HCT116 (cell line): ENCODE results near the gene ERBB4. TPM values are rescaled to one million over a fixed set of nuclear protein-coding genes. Genes with fewer than 3 reads are reported as not detected.
A peak's percentile ranks its signal among the peaks of the same experiment; 100 is the strongest.

Source experiments
- ATAC-seq: fragments of 200-7000 bp; cut with Tn5 transposase; 2 replicates; pipeline ENCODE4 v1.9.1; 2020; ENCODE audit warnings: mild to moderate bottlenecking, moderate library complexity
- BruUV-seq: library from RNA; stranded (reverse); fragments of 400-500 nt; replicated peaks from 2 replicates; lab custom pipeline; 2021; lab: Mats Ljungman, UMichigan
- CTCF ChIA-PET: fragments of 300-600 bp; sonication (Branson Sonifier 250); formaldehyde crosslinking; loops from one replicate; lab custom pipeline; 2021; ENCODE audit warnings: antibody characterized with exemption; lab: Charles Lee
- POLR2A ChIA-PET: fragments of 300-600, 350-600 bp; sonication (Branson Sonifier 250); formaldehyde crosslinking; loops from one replicate; lab custom pipeline; 2021; ENCODE audit warnings: antibody characterized with exemption; lab: Charles Lee
- RAD21 ChIA-PET, 2 experiments: fragments of 300-600 bp; sonication (Branson Sonifier 250); formaldehyde crosslinking; loops; one replicate each; lab custom pipeline; 2023; ENCODE audit warnings: low total read pairs in 2 of 2; ENCODE audit not compliant: uncharacterized antibody in 2 of 2, unreplicated experiment in 2 of 2, low non-redundant PET in 1 of 2; lab: Charles Lee
- DNase-seq: peaks from one replicate; pipeline ENCODE4 v3.0.0-alpha.2; 2010; ENCODE audit warnings: low read depth, low spot score
- H2AFZ ChIP-seq: fragments of 200-600 bp; shearing (Covaris generic), sonication (generic); 2 replicates; pipeline ENCODE4 v1.6.1; 2017; ENCODE audit warnings: low read depth, mixed run types, mixed read lengths, antibody characterized with exemption, low read length; ENCODE audit not compliant: poor library complexity, severe bottlenecking
- H3K27ac ChIP-seq: 2 replicates; pipeline ENCODE4 v1.5.1; 2012; ENCODE audit warnings: low read depth, low read length
- H3K27me3 ChIP-seq: fragments of 200-600 bp; sonication (generic); 2 replicates; pipeline ENCODE4 v1.6.1; 2016; ENCODE audit warnings: mixed run types, low read length, mixed read lengths; ENCODE audit not compliant: insufficient read depth
- H3K36me3 ChIP-seq, 2 experiments: fragments of 200-500 bp in 1 of 2; fragments of 200-600 bp in 1 of 2; sonication (Bioruptor generic) in 1 of 2; sonication (generic) in 1 of 2; 2 replicates each; pipeline versions ENCODE4 v1.5.1 to v1.6.1; 2014 to 2016; ENCODE audit warnings: low read length in 2 of 2, inconsistent platforms in 1 of 2, mixed read lengths in 1 of 2, mixed run types in 1 of 2; ENCODE audit not compliant: insufficient read depth in 2 of 2, control insufficient read depth in 1 of 2
- H3K4me1 ChIP-seq, 2 experiments: fragments of 200-600 bp in 1 of 2; sonication (generic) in 1 of 2; 2 replicates each; pipeline versions ENCODE4 v1.5.1 to v1.6.1; 2012 to 2017; ENCODE audit warnings: low read length in 2 of 2, inconsistent platforms in 1 of 2, mild to moderate bottlenecking in 1 of 2, mixed read lengths in 1 of 2, mixed run types in 1 of 2, moderate library complexity in 1 of 2; ENCODE audit not compliant: insufficient read depth in 2 of 2, control insufficient read depth in 1 of 2
- H3K4me2 ChIP-seq: fragments of 200-600 bp; sonication (generic); 2 replicates; pipeline ENCODE4 v1.6.1; 2017; ENCODE audit warnings: mixed run types, low read length, mixed read lengths
- H3K4me3 ChIP-seq, 2 experiments: fragments of 200-600 bp in 1 of 2; sonication (generic) in 1 of 2; replicated peaks in 1 of 2; 2 replicates each; pipeline ENCODE4 v1.5.1; 2011 to 2016; ENCODE audit warnings: low read length in 2 of 2, control low read depth in 1 of 2, low read depth in 1 of 2, mild to moderate bottlenecking in 1 of 2, mixed read lengths in 1 of 2, mixed run types in 1 of 2
- H3K79me2 ChIP-seq: fragments of 200-600 bp; sonication (generic); 2 replicates; pipeline ENCODE4 v1.6.1; 2017; ENCODE audit warnings: mild to moderate bottlenecking, mixed run types, low read length, moderate library complexity, mixed read lengths; ENCODE audit not compliant: insufficient read depth
- H3K9ac ChIP-seq: fragments of 200-600 bp; sonication (generic); 2 replicates; pipeline ENCODE4 v1.6.1; 2016; ENCODE audit warnings: low read length, mixed read lengths
- H3K9me2 ChIP-seq: fragments of 200-600 bp; sonication (generic), shearing (Covaris generic); 2 replicates; pipeline ENCODE4 v1.6.1; 2017; ENCODE audit warnings: mixed run types, mild to moderate bottlenecking, moderate library complexity; ENCODE audit not compliant: insufficient read depth
- H3K9me3 ChIP-seq, 2 experiments: fragments of 200-500 bp in 1 of 2; fragments of 200-600 bp in 1 of 2; sonication (Bioruptor generic) in 1 of 2; sonication (generic) in 1 of 2; 2 replicates each; pipeline ENCODE4 v1.6.1; 2014 to 2017; ENCODE audit warnings: low read length in 2 of 2, mixed read lengths in 2 of 2, inconsistent platforms in 1 of 2, low read depth in 1 of 2, mild to moderate bottlenecking in 1 of 2, mixed run types in 1 of 2, moderate library complexity in 1 of 2; ENCODE audit not compliant: control insufficient read depth in 1 of 2, insufficient read depth in 1 of 2
- H4K20me1 ChIP-seq: fragments of 200-600 bp; sonication (generic), shearing (Covaris generic); 2 replicates; pipeline ENCODE4 v1.6.1; 2017; ENCODE audit warnings: mixed run types, mild to moderate bottlenecking, moderate library complexity; ENCODE audit not compliant: insufficient read depth
- ATF3 ChIP-seq: IDR thresholded peaks from 2 replicates; pipeline ENCODE4 v1.6.1; 2012
- CBX3 ChIP-seq: IDR thresholded peaks from 2 replicates; pipeline ENCODE4 v1.6.1; 2012; ENCODE audit warnings: low read depth
- CTCF ChIP-seq, 3 experiments: fragments of 200-600 bp in 1 of 3; sonication (generic) in 1 of 3; IDR thresholded peaks in 2 of 3; conservative IDR thresholded peaks in 1 of 3; 2 replicates each; pipeline ENCODE4 v1.5.1; 2012 to 2017; ENCODE audit warnings: low read depth in 2 of 3, low read length in 2 of 3, antibody characterized with exemption in 1 of 3, borderline replicate concordance in 1 of 3, control low read depth in 1 of 3, mild to moderate bottlenecking in 1 of 3, mixed read lengths in 1 of 3, mixed run types in 1 of 3, moderate library complexity in 1 of 3; ENCODE audit not compliant: insufficient read depth in 1 of 3
- ELF1 ChIP-seq: IDR thresholded peaks from 2 replicates; pipeline ENCODE4 v1.6.1; 2012; ENCODE audit warnings: low read depth, borderline replicate concordance
- FOSL1 ChIP-seq: IDR thresholded peaks from 2 replicates; pipeline ENCODE4 v1.6.1; 2012; ENCODE audit warnings: low read depth
- JUND ChIP-seq: IDR thresholded peaks from 2 replicates; pipeline ENCODE4 v1.6.1; 2012
- POLR2AphosphoS5 ChIP-seq: IDR thresholded peaks from 2 replicates; pipeline ENCODE4 v1.6.1; 2011; ENCODE audit warnings: mild to moderate bottlenecking, low read depth, low read length, moderate library complexity
- RAD21 ChIP-seq: IDR thresholded peaks from 2 replicates; pipeline ENCODE4 v1.6.1; 2012; ENCODE audit warnings: low read depth, mild to moderate bottlenecking
- REST ChIP-seq: IDR thresholded peaks from 2 replicates; pipeline ENCODE4 v1.6.1; 2012; ENCODE audit warnings: low read depth
- SIN3A ChIP-seq: IDR thresholded peaks from 2 replicates; pipeline ENCODE4 v1.6.1; 2012; ENCODE audit warnings: low read depth
- YY1 ChIP-seq: IDR thresholded peaks from 2 replicates; pipeline ENCODE4 v1.6.1; 2011; ENCODE audit warnings: low read length, low read depth, moderate library complexity, mild to moderate bottlenecking; ENCODE audit not compliant: insufficient replicate concordance; ENCODE audit errors: extremely low read depth
- ZBTB33 ChIP-seq: IDR thresholded peaks from 2 replicates; pipeline ENCODE4 v1.6.1; 2011; ENCODE audit warnings: mild to moderate bottlenecking, low read length, moderate library complexity; ENCODE audit not compliant: insufficient replicate concordance; ENCODE audit errors: extremely low read depth
- ZFX ChIP-seq: fragments of 450-650 bp; IDR thresholded peaks from 2 replicates; pipeline ENCODE4 v1.6.1; 2017
- intact Hi-C: fragments of 100-400 bp; cut with micrococcal nuclease; formaldehyde crosslinking; loops from 2 replicates; pipeline ENCODE4 v1.10.0; 2022
- total RNA-seq: library from RNA; stranded (reverse); gene quantifications from one replicate; pipeline ENCODE4 v1.2.1, GENCODE V29; 2021; ENCODE audit not compliant: unreplicated experiment

The ERBB4 gene
- total RNA-seq, 1 experiment from 2014 or later, result 0.10 TPM

GRCh38 chr2:212548455-212548819 lies 9.8 kb upstream of the ERBB4 start:
- Histone ChIP-seq H3K4me2 (0 out of 2 replicates have a peak overlapping the region, but pooled peaks have one; percentile 1), H3K9ac (no peak overlapping the region), H3K4me3 (no peak overlapping the region), H2AFZ (peak overlapping the region; percentile 64), H3K4me1 (no peaks in the 10 kb centered on the region), H3K27ac (no peak overlapping the region), H3K27me3 (no peaks in the 10 kb centered on the region), H3K9me3 (no peaks in the 10 kb centered on the region), H4K20me1 (no peaks in the 10 kb centered on the region), H3K36me3 (no peaks in the 10 kb centered on the region), H3K79me2 (no peaks in the 10 kb centered on the region)
- RAD21 ChIA-PET, result interaction anchor here in 1 of 2 experiments (0.9 kb wide), 1 partner anchor 1093 kb away, joined by 3 read pairs; no protein-coding TSS in a partner anchor
- ATAC-seq (peak; percentile 84), DNase-seq (peak; percentile 28)
- intact Hi-C loops, result loop anchor here (1.0 to 10.0 kb wide), 4 partner anchors 803 to 1463 kb away; no protein-coding TSS in a partner anchor
- no TSS peak for BruUV-seq
- no peak for TF ChIP-seq ZFX
- no peak for TF ChIP-seq ELF1
- no peak for TF ChIP-seq JUND
- TF ChIP-seq ATF3, result no peak
- no peak for TF ChIP-seq ZBTB33
- TF ChIP-seq CBX3, result no peak
- no peak for TF ChIP-seq POLR2AphosphoS5
- no peak for TF ChIP-seq FOSL1
- TF ChIP-seq YY1, result no peak
- peak; percentile 22 to 62 (median 46); a peak in 4 of 6 replicates for TF ChIP-seq CTCF (IDR thresholded peaks at IDR 0.05 in 2 of 3, conservative IDR thresholded peaks at IDR 0.05 in 1 of 3; ENCODE audit: borderline replicate concordance in 1 of 3, insufficient read depth in 1 of 3, low read depth in 2 of 3, low read length in 2 of 3)
- TF ChIP-seq RAD21, result peak; percentile 80
- no peak for TF ChIP-seq SIN3A
- TF ChIP-seq REST, result no peak
- TF ChIP-seq, all 23 proteins: peak for 2
- CTCF ChIA-PET, result interaction anchor here (0.8 kb wide), 1 partner anchor 804 kb away, joined by 3 read pairs; no protein-coding TSS in a partner anchor
- H3K9me2 ChIP-seq, result 0 out of 2 replicates have a peak, but pooled peaks cover 3% of the 10 kb centered on the region
- POLR2A ChIA-PET, result no interaction called here
